ENCODE data around the gene REEP5.

GRCh38 chr5:112918679-112919078 is 3.3 kb downstream of the REEP5 start:
- TF ChIP-seq POLR2AphosphoS5 (IDR thresholded peaks at IDR 0.05): no peak
- no peak for TF ChIP-seq CTCF (IDR thresholded peaks at IDR 0.05)
